Raji (cell line): ENCODE results near the gene NRARP.

Source experiments
- POLR2A ChIP-seq: IDR thresholded peaks from 2 replicates; pipeline ENCODE4 v1.6.1; 2011; ENCODE audit warnings: low read depth, low read length, control low read depth; ENCODE audit not compliant: insufficient read depth

NRARP gene

DNA sequence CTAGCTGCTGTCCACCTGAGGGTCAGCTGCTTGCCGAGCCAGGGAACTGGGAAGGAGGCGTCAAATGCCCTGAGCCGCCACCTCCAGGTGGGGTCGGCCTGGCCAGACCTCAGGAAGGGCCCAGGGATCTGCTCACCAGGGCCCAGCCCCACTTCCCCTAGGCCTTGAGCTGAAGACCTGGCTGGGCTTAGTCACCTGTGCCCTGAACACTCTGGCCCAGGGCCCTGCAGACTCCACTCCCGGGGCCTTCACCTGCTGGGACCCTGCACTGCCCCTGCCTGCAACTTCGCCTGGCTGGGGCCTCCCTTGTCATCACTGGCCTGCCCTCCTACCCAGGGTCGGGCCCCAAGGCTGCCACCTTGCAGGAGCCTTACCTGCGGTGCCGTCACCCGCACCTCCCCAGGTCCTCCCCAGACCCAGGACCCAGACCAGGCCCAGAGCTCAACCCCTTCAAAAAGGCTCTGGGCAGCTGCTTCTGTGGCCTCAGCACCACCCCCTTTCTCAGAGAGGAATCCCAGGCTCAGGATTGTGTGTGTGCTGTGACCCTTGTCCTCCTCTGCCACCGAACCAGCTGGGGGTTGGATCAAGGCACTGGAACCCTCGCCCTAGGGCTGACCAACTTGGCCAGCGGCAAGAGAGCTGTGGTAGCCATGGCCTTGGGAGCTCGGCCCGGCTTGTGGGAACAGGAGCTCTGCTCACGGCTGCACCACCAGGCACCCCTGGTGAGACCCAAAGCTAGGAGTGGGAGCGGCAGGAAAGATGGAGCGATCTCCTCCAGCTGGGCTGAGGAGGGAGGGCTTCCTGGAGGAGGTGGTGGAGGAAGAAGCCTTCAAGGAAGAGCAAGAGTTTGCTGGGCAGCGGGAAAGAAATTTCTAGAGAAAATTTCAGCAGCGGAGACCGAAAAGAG lies 48.1 kb downstream of the NRARP start:
- TF ChIP-seq POLR2A = no peak

DNA sequence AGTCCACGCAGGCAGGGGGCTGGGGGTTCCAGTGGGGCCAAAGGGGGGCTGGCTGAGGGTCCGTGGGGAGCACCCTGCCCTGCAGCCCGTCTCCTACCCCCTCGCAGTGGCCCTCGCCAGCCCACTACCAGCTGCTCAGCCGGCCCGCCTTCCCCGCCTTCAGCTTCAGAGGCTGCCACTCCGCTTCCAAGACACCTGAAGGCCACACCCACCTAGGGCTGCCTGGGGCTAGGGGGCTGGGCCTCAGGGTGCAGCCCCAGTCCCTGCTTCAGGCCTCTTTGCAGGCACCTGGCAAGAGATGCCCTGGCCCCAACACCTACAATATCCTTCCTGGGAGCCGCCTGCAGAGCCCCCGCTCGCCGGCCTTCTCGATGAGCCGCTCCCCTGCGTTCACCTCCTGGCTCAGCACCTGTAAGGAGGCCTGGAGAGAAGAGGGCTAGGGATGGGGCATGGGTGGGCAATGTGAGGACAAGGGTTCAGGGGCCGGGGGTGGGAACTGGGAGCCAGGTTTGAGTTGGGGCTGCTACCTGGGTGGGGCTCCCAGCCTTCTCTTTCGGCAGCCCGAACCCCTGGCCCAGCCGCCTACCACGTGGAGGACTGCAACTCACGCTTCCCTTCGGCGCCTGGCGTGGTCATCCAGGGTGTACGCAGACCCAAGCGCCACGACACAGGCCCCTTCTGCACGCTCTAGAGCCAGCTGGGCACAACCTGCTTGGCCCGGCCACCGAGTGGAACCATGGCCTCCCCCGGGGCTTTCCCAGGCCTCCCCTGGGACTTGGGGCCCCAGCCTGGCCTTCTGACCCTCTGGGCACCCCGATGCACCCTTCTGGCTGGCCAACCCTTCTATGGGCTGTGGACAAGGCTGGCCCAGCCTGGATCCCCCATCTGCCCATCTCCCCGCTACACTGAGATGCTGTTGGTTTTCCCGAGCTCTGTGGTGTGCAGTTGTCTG lies 49.2 kb downstream of the NRARP start:
- no peak for TF ChIP-seq POLR2A

DNA sequence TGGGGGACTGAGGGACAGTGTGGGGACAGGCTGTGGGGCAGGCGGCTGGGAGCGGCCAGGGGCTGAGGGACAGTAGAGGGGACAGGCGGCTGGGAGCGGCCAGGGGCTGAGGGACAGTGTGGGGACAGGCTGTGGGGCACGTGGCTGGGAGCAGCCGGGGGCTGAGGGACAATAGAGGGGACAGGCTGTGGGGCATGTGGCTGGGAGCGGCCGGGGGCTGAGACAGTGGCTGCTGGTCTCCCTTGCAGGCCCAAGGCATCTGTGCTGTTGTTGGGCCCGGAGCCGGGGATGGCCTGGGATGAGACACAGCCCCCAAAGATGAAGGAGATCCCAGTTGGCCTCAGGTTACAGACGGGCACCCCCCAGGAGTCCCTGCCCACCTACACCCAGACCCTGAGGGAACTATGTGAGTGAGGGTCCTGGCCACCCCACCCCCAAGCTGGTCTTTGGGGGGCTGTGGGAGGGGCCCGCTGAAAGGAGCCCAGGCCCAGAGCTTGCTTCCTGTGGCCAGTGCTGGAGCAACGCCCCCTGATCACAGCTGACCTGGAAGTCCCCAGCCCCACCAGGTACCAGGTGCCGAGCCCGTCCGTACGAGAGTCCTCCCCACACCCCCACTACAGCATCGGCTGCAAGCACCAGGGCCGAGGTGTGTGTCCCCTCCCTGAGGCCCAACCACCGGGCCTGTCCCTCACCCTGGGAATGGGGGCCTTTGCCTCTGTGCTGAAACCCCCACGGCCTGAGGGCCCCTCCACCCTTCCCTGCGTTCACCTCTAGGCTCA lies 50.4 kb downstream of the NRARP start:
- TF ChIP-seq POLR2A = no peak

DNA sequence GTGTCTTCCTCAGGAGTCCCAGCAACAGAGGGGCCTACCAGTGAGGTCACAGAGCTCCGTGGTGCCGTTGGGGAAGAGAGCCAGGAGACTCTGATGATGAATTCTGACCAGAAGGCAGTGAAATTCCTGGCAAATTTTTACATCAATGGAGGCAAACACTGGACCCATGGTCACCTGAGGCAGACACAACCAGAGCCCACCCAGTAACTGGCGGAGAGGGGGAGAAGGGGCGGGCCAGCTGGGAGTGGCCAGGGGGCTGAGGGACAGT lies 50.9 kb downstream of the NRARP start, which contains the start of gene STPG3:
Gene STPG3, plus strand, starts transcription at position 93 of the 268 bp plus-strand sequence. Its CDS starts 1 bp downstream, at position 94.
- no peak for TF ChIP-seq POLR2A

DNA sequence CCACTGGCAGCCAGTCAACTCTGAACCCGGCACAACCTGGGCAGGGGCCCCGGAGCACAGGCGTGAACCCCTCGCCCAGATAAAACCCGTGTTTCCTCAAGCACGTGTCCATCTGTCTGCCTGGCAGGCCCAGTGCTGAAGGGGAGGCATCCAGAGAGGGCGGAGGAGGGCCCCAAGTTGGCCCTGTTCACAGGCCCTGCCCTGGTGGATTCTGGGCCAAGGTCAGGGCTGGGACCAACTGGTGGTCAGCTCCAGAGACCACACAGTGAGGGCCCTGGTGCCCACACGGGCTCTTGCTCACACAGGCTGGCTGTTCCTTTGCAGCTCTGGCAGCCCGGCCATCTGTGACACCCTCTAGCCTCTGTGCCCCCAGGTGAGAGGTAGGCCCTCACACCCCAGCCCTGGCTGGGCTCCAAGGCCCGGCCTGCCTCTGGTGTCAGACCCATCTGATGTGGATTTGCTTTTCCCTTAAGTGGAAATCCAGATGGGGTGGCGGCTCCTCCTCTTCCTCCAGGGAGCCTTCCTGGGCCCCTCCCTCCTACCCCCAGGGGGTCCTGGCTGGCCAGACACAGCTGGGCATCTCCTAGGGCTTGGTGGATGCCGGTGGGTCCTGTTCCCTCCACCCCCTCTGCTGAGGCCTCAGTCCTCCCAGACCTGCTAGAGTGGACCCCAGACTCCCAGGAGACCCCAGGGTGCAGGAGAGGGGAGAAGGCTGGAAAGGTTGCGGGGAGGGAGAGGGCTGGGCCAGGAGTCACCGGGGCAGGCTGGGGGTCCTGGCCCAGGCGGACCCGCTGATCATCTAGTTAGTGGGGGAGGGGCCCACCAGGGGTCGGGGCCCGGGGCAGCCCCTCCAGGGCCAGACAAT lies 51.5 kb downstream of the NRARP start:
- TF ChIP-seq POLR2A = no peak
